Glutamatergic neuron (in vitro differentiated cells): ENCODE measurements around the gene STPG3. TPM values are rescaled to one million over a fixed set of nuclear protein-coding genes. Genes with fewer than 3 reads are reported as not detected.

Experiments
- DNase-seq: peaks from one replicate; pipeline ENCODE4 v3.0.0; 2022
- H3K27ac Mint-ChIP-seq: one replicate; pipeline ENCODE4 v1.8.0; 2020; ENCODE audit warnings: mild to moderate bottlenecking, mixed read lengths, inconsistent platforms; ENCODE audit not compliant: unreplicated experiment
- H3K27me3 Mint-ChIP-seq: one replicate; pipeline ENCODE4 v1.8.0; 2020; ENCODE audit warnings: mild to moderate bottlenecking, moderate library complexity, mixed read lengths, inconsistent platforms; ENCODE audit not compliant: unreplicated experiment
- H3K36me3 Mint-ChIP-seq: one replicate; pipeline ENCODE4 v1.8.0; 2020; ENCODE audit warnings: mild to moderate bottlenecking, mixed read lengths, inconsistent platforms; ENCODE audit not compliant: unreplicated experiment
- H3K4me1 Mint-ChIP-seq: one replicate; pipeline ENCODE4 v1.8.0; 2020; ENCODE audit warnings: mild to moderate bottlenecking, low read depth, mixed read lengths, inconsistent platforms; ENCODE audit not compliant: unreplicated experiment
- H3K4me3 Mint-ChIP-seq: one replicate; pipeline ENCODE4 v1.8.0; 2020; ENCODE audit warnings: mild to moderate bottlenecking, mixed read lengths, inconsistent platforms; ENCODE audit not compliant: unreplicated experiment
- H3K9me3 Mint-ChIP-seq: one replicate; pipeline ENCODE4 v1.8.0; 2020; ENCODE audit warnings: mild to moderate bottlenecking, moderate library complexity, mixed read lengths, inconsistent platforms; ENCODE audit not compliant: unreplicated experiment
- CTCF ChIP-seq: fragments of 200-600 bp; sonication (generic); IDR thresholded peaks from one replicate; pipeline ENCODE4 v1.5.0; 2021; ENCODE audit not compliant: partially characterized antibody, unreplicated experiment
- total RNA-seq: library from RNA; stranded (reverse); fragmentation: NEBNext Ultra II Directional; extraction: Animal tissue kit (Norgen Biotek cat#: 25700); gene quantifications from one replicate; pipeline ENCODE4 v1.2.1, GENCODE V29; 2021; ENCODE audit not compliant: unreplicated experiment

The STPG3 gene
- total RNA-seq, 1 donor from 2014 or later = not detected

GRCh38 chr9:137295849-137296669, 45.0 kb downstream of the STPG3 start:
- no peaks in the 10 kb centered on the region for H3K36me3 Mint-ChIP-seq
- DNase-seq = peak; percentile 42
- peak overlapping the region; percentile 63 for H3K4me3 Mint-ChIP-seq

GRCh38 chr9:137296670-137297664, 45.9 kb downstream of the STPG3 start:
- Mint-ChIP-seq H3K27ac (peak overlapping the region; percentile 35), H3K9me3 (peaks cover 7% of the 10 kb centered on the region)

More at GRCh38 chr9:137295849-137296669, 45.0 kb downstream of the STPG3 start:
- no peak overlapping the region for H3K27ac Mint-ChIP-seq
- peaks cover 7% of the 10 kb centered on the region for H3K9me3 Mint-ChIP-seq
- TF ChIP-seq CTCF = no peak
- peaks cover 15% of the 10 kb centered on the region for H3K4me1 Mint-ChIP-seq
- peaks cover 8% of the 10 kb centered on the region for H3K27me3 Mint-ChIP-seq

GRCh38 chr9:137297966-137298365, 46.9 kb downstream of the STPG3 start:
- Mint-ChIP-seq H3K36me3 (no peaks in the 10 kb centered on the region), H3K4me1 (peaks cover 15% of the 10 kb centered on the region), H3K4me3 (no peak overlapping the region), H3K27ac (no peak overlapping the region), H3K9me3 (peaks cover 7% of the 10 kb centered on the region), H3K27me3 (peaks cover 8% of the 10 kb centered on the region)
- DNase-seq = peak; percentile 17
- no peak for TF ChIP-seq CTCF

More at GRCh38 chr9:137296670-137297664, 45.9 kb downstream of the STPG3 start:
- no peaks in the 10 kb centered on the region for H3K36me3 Mint-ChIP-seq
- H3K27me3 Mint-ChIP-seq = peaks cover 8% of the 10 kb centered on the region
- H3K4me3 Mint-ChIP-seq = peak overlapping the region; percentile 63
- peaks cover 15% of the 10 kb centered on the region for H3K4me1 Mint-ChIP-seq
- no peak for TF ChIP-seq CTCF
- peak; percentile 30 for DNase-seq

GRCh38 chr9:137298401-137299202, 47.5 kb downstream of the STPG3 start:
- H3K4me3 Mint-ChIP-seq = peak overlapping the region; percentile 71
- H3K27ac Mint-ChIP-seq = no peak overlapping the region
- peaks cover 15% of the 10 kb centered on the region for H3K4me1 Mint-ChIP-seq
- H3K27me3 Mint-ChIP-seq = peaks cover 8% of the 10 kb centered on the region
- peaks cover 7% of the 10 kb centered on the region for H3K9me3 Mint-ChIP-seq
- peak; percentile 13 for DNase-seq
- TF ChIP-seq CTCF = no peak
- no peaks in the 10 kb centered on the region for H3K36me3 Mint-ChIP-seq
